Tibial artery (tissue), 4 donors: ENCODE data around the gene KCNH1.

ENCODE experiments used
- DNase-seq, 2 donors: peaks; one replicate each; pipeline ENCODE4 v3.0.0-alpha.2; 2019
- H3K27ac ChIP-seq, 2 donors: fragments of 200-600 bp; sonication (generic) in 1 of 2; 1 replicate in 1 of 2; 2 replicates in 1 of 2; pipeline ENCODE4 v1.5.1; 2018 to 2019; ENCODE audit warnings: mild to moderate bottlenecking in 1 of 2
- H3K27me3 ChIP-seq, 2 donors: fragments of 200-600 bp; sonication (generic) in 1 of 2; one replicate each; pipeline versions ENCODE4 v1.5.1 to v1.6.0; 2016 to 2019
- H3K36me3 ChIP-seq, 3 donors: fragments of 200-600 bp; sonication (generic) in 2 of 3; one replicate each; pipeline ENCODE4 v1.5.1; 2016 to 2019; ENCODE audit warnings: mild to moderate bottlenecking in 2 of 3
- H3K4me1 ChIP-seq, 4 donors: fragments of 200-600 bp; sonication (generic) in 2 of 4; 1 replicate in 3 of 4; 2 replicates in 1 of 4; pipeline ENCODE4 v1.5.1; 2016 to 2019
- H3K4me3 ChIP-seq, 2 donors: fragments of 200-600 bp; sonication (generic) in 1 of 2; 1 replicate in 1 of 2; 2 replicates in 1 of 2; pipeline ENCODE4 v1.5.1; 2018 to 2019; ENCODE audit warnings: mild to moderate bottlenecking in 2 of 2
- H3K9me3 ChIP-seq, 3 donors: fragments of 200-600 bp; sonication (generic) in 1 of 3; one replicate each; pipeline ENCODE4 v1.5.1; 2016 to 2019
- intact Hi-C: fragments of 100-400 bp; cut with DNase I; formaldehyde crosslinking; loops from one replicate; pipeline ENCODE4 v1.15.0; 2023; ENCODE audit warnings: low total_unique reads
- TF ChIP-seq, protein P1 (sequence below), 2 experiments: fragments of 200-600 bp in 1 of 2; fragments of 450-650 bp in 1 of 2; IDR thresholded peaks; one replicate each; pipeline ENCODE4 v1.5.1; 2017 to 2019; ENCODE audit warnings: antibody characterized with exemption in 2 of 2, mild to moderate bottlenecking in 1 of 2, moderate library complexity in 1 of 2

Gene KCNH1

DNA sequence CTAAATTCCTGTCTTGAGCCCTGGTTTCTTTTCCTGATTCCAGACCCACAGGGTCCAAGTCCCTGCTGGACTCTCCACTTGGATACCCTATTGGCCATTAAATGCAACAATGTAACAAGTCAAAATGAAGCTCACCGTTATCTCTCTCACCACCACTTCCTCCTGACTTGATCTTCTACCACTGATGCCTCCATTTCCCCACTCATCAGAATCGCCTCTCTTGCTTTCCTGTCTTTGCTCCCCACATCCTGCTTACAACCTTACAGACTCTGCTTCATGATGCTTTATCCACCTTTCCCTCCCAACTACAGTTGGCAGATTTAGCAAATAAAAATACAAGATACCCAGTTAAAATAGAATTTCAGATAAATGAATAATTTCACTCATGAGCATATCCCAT, 343.8 kb downstream of the KCNH1 start:
- Histone ChIP-seq H3K4me3 (no peak overlapping the region), H3K4me1 (no peaks in the 10 kb centered on the region), H3K36me3 (no peaks in the 10 kb centered on the region), H3K27ac (no peak overlapping the region), H3K27me3 (no peaks in the 10 kb centered on the region), H3K9me3 (no peaks in the 10 kb centered on the region)
- intact Hi-C loops = no loop called here
- DNase-seq = no peak
- TF ChIP-seq, protein P1, sequence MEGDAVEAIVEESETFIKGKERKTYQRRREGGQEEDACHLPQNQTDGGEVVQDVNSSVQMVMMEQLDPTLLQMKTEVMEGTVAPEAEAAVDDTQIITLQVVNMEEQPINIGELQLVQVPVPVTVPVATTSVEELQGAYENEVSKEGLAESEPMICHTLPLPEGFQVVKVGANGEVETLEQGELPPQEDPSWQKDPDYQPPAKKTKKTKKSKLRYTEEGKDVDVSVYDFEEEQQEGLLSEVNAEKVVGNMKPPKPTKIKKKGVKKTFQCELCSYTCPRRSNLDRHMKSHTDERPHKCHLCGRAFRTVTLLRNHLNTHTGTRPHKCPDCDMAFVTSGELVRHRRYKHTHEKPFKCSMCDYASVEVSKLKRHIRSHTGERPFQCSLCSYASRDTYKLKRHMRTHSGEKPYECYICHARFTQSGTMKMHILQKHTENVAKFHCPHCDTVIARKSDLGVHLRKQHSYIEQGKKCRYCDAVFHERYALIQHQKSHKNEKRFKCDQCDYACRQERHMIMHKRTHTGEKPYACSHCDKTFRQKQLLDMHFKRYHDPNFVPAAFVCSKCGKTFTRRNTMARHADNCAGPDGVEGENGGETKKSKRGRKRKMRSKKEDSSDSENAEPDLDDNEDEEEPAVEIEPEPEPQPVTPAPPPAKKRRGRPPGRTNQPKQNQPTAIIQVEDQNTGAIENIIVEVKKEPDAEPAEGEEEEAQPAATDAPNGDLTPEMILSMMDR (IDR thresholded peaks at IDR 0.05) = no peak

DNA sequence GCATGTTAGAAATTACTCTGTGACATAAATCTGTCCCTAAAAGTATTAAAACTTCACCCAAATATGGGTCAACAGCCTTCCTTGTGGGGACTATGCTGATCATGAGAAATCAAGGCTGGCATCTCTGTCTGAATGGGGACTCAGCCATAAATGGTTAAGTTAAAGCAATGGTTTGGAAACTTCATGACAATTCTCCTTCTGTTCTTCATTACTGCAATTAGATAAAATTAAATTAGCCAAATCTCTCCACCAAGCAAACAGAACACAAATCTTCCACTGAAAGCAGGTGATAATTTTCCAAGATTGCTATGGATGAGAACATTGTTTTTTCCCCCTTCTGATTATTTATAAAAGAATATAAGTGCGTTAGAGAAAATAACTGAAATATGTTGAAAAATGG, 346.1 kb downstream of the KCNH1 start:
- H3K27ac ChIP-seq = no peak overlapping the region
- no peaks in the 10 kb centered on the region for H3K4me1 ChIP-seq
- TF ChIP-seq, protein P1 (IDR thresholded peaks at IDR 0.05) = no peak
- no peaks in the 10 kb centered on the region for H3K9me3 ChIP-seq
- DNase-seq = no peak
- no peaks in the 10 kb centered on the region for H3K27me3 ChIP-seq
- no peaks in the 10 kb centered on the region for H3K36me3 ChIP-seq
- H3K4me3 ChIP-seq = no peak overlapping the region
- intact Hi-C loops = no loop called here

- TF ChIP-seq, protein P1 (IDR thresholded peaks at IDR 0.05) = no peak
- no peaks in the 10 kb centered on the region for H3K9me3 ChIP-seq
- H3K4me3 ChIP-seq = no peak overlapping the region
- H3K27me3 ChIP-seq = no peaks in the 10 kb centered on the region
- no peaks in the 10 kb centered on the region for H3K4me1 ChIP-seq
- intact Hi-C loops = no loop called here
- H3K27ac ChIP-seq = no peak overlapping the region
- no peak for DNase-seq
- H3K36me3 ChIP-seq = no peaks in the 10 kb centered on the region
Observed at GRCh38 chr1:210786546-210786945, 347.4 kb downstream of the KCNH1 start.

DNA sequence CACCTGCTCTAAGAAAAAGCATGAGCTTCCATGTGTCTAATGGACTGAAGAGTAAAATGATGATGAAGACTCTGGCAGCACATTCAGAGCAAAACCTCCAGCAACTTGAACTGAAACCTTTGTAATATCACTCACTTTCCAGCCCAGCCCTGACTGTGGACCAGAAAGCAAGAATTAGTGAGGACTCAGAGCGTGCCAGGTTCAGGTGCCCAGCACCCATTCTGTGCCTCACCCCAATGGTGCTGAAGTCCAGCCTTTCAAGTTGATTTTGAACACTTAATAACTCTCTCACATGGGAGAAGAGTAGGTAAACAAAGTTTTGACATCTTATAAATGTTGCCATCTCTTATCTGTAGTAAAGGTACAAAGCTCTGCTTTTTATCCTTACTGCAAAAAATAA, 350.0 kb downstream of the KCNH1 start:
- no peak overlapping the region for H3K4me3 ChIP-seq
- intact Hi-C loops = no loop called here
- TF ChIP-seq, protein P1 (IDR thresholded peaks at IDR 0.05) = no peak
- no peak for DNase-seq
- H3K27me3 ChIP-seq = no peaks in the 10 kb centered on the region
- no peaks in the 10 kb centered on the region for H3K36me3 ChIP-seq
- no peaks in the 10 kb centered on the region for H3K9me3 ChIP-seq
- no peaks in the 10 kb centered on the region for H3K4me1 ChIP-seq
- H3K27ac ChIP-seq = no peak overlapping the region

- TF ChIP-seq, protein P1 (IDR thresholded peaks at IDR 0.05) = no peak
- no peaks in the 10 kb centered on the region for H3K4me1 ChIP-seq
- H3K27ac ChIP-seq = no peak overlapping the region
- no peaks in the 10 kb centered on the region for H3K9me3 ChIP-seq
- DNase-seq = no peak
- no peaks in the 10 kb centered on the region for H3K27me3 ChIP-seq
- intact Hi-C loops = no loop called here
- no peaks in the 10 kb centered on the region for H3K36me3 ChIP-seq
- H3K4me3 ChIP-seq = no peak overlapping the region
Observed at GRCh38 chr1:210781652-210782051, 352.3 kb downstream of the KCNH1 start.

DNA sequence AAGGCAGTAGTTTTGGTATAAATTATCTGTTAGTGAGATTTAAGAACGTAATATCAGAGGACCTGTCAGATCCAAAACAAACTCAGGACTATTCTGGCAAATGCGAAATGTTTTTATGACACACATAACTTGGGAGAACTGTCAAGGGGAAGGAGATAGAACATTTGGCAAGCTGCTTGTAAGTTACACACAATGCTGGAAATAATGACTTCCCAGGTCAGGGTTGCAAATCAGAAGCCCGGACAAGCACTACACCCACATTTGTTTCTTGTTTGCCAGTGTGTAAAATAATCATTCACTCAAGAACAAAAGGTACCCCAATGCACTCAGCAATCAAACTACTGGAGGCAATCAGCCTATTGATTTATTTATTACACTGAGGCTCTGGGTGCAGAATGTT, 354.7 kb downstream of the KCNH1 start:
- intact Hi-C loops = no loop called here
- TF ChIP-seq, protein P1 (IDR thresholded peaks at IDR 0.05) = no peak
- H3K27me3 ChIP-seq = peaks cover 0 to 3% of the 10 kb centered on the region in 2 donors
- no peaks in the 10 kb centered on the region for H3K4me1 ChIP-seq
- no peak overlapping the region for H3K4me3 ChIP-seq
- no peak overlapping the region for H3K27ac ChIP-seq
- no peak for DNase-seq
- no peaks in the 10 kb centered on the region for H3K9me3 ChIP-seq
- no peaks in the 10 kb centered on the region for H3K36me3 ChIP-seq
